HTR-8/SVneo (cell line): Measurements from ENCODE around the gene CROCC2.

Experiments used
- DNase-seq: peaks from one replicate; pipeline ENCODE4 v3.0.0; 2011; ENCODE audit warnings: low spot score, mixed read lengths; ENCODE audit not compliant: insufficient read length
- FAIRE-seq: peaks from 2 replicates; lab custom pipeline; 2011; peaks lifted over from hg19 to GRCh38; lab: Jason Lieb, UNC

CROCC2 gene

DNA sequence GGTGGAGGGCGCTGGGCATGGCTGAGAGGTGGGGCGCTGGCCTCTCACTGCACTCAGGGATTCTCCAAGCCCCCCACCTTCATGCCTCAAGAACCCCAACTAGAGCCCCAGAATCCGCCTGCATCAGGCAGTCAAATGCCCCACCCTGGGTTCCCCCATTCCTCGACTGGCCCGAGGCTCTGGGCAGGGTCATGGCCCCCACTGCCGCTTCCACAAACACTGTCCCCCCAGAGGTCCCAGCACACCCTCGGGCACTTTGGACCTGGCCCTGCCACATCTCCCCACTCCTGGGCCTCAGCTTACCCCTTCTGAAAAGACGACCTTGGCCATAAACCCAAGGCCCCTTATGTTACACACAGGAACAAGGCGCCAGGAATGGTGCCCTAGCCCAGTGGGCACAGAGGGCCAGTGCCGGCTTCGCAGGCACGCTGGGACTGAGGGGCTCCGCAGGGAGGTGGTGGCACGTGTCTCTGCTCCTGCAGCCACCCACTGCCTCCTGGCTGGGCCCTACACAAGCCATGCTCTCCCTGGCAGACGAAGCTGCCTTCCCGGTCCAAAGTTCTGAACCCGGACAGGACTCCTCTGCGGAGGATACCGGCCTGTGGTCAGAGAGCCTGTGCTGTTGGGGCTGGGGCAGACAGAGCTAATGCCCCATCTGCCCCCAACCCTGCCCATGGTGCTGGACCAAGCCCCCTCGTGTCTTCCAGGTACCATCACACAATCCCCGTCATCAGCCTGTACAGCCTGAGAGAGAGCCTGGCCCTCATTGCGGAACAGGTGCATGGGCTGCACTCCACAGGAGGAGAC lies 30.7 kb upstream of the CROCC2 start:
- FAIRE-seq, result no peak
- DNase-seq, result no peak

- DNase-seq (no peak), FAIRE-seq (no peak)
Measured at GRCh38 chr2:240876035-240876474, 30.1 kb upstream of the CROCC2 start.

DNA sequence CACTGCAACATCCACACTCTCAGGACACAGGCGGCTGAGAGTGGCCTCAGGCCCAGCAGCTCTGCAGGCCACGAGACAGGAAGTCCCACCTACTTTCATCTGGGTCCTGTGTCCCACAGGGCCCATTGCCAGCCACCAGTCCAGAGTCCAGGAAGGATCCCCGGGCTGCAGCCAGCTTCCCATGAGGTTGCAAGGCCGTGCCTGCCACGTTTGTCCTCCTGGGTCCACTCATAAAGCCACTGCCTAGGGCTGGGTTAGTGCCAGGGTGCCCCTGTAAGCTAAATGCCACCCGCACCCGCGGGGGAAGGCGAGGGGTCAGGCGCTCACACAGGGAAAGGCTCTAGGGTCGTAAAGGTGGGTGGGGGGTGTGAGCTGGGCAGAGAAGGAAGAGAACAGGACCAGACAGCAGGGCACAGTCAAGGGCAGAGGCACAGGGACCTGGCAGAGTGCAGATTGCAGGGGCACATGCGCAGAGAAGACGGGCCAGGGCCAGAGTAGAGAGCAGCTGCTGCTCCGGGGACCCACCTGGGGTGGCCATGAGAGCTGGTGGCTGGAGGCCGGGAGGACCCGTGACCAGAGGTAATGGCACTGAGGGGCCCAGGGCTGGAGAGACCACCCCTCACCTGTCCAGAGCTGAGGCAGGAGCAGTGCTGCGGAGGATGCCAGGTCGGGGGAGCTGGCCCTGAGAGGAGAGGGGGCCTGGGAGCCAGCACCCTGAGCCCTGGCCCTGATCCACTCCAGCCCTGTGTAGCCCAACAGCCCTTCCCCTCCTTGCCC lies 29.5 kb upstream of the CROCC2 start:
- FAIRE-seq (no peak), DNase-seq (no peak)

DNA sequence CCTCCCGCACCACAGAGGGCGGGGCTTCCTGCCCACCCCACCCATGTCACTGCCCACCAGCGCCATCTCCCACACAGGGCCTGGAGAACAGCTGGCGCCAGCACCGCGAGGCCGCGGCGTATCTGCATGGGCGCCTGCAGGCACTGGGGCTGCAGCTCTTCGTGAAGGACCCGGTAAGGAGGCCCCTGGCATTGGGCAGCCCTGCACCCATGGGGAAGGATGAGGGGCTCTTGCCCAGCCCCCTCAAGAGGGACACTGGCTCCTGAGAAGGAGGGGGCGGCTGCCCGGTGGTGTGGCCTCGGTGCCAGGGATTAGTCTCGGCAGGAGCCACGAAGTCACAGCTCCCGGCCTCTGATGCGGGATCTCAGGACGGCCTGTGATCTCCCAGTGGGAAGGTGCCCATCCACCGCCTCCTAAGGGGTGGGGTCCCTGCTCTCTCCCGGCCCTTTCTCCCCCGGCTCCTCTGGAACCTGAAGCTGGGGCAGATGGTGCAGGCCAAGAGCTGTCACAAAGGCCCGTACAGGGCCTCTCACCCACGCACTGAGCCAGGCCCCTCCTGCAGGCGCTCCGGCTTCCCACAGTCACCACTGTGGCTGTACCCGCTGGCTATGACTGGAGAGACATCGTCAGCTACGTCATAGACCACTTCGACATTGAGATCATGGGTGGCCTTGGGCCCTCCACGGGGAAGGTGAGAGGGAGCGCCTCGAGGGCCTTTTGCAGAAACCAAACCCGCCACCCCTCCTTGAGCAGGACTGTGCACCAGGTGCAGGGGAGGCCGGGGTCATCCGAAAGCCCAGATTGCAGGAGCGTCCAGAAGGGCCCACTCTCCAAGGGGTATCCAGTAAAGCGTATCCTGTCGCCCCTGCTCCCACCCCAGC lies 28.4 kb upstream of the CROCC2 start:
- FAIRE-seq (no peak), DNase-seq (no peak)

GRCh38 chr2:240878341-240878936 lies 27.7 kb upstream of the CROCC2 start:
- FAIRE-seq (no peak), DNase-seq (no peak)

GRCh38 chr2:240879105-240879504 lies 27.0 kb upstream of the CROCC2 start:
- FAIRE-seq, result no peak
- DNase-seq, result no peak

GRCh38 chr2:240881913-240882312 lies 24.2 kb upstream of the CROCC2 start:
- DNase-seq, result no peak
- FAIRE-seq, result no peak

DNA sequence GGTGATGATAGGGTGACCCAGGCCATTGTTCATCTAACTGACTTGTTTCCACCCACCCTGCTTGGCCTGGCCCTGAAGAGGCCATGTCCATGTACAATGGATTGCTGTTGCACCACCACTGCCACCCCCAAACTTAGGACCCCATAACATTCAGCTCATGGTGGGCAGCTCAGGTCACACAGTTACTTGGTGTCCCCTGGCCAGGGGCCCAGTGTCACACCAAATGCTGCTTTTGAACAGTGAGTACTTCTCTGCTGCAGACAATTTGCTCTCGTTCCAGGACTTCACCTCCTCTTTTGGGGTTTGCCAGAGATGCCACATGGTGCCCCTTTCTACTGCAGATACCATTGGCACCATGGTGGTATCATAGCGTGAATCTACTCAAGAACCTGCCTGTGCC lies 21.9 kb upstream of the CROCC2 start:
- DNase-seq (no peak), FAIRE-seq (no peak)

DNA sequence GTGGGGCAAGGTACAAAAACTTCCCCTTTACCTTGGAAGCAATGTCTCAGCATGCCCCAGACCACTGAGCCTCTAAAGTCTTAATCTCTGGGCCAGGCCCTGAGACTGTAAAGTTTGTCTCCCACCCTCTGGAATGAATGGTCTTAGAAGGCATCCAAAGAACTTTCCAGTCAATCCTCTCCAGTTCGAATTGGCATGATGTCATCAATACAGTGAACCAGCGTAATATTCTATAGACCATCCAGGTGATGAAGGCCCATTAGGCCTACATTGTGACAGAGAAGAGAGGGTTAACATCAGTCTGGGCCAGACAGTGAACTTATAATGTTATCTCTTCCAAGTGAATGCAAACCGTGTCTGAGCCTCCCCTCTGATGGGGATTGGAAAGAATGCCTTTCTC lies 21.4 kb upstream of the CROCC2 start:
- DNase-seq (no peak), FAIRE-seq (no peak)

GRCh38 chr2:240885566-240885965 lies 20.6 kb upstream of the CROCC2 start:
- no peak for FAIRE-seq
- DNase-seq, result no peak

DNA sequence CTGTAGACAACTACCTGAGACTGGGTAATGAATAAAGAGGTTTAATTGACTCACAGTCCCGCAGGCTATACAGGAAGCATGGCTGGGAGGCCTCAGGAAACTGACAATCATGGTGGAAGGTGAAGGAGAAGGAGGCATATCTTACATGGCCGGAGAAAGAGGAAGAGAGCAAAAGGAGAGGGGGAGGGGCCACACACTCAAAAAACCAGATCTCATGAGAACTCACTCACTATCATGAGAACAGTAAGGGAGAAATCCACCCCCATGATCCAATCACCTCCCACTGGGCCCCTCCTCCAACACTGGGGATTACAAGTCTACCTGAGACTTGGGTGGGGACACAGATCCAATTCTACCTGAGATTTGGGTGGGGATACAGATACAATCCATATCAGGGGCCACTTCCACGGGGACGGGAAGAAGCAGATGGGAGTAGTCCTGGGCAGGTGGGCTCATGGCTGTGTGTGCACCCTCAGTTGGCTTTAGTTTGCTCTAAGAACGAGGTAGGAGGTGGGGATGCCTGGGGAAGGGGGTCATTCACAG lies 20.0 kb upstream of the CROCC2 start:
- FAIRE-seq, result no peak
- no peak for DNase-seq

- FAIRE-seq, result no peak
- DNase-seq, result no peak
Measured at GRCh38 chr2:240886678-240887609, 19.2 kb upstream of the CROCC2 start.

DNA sequence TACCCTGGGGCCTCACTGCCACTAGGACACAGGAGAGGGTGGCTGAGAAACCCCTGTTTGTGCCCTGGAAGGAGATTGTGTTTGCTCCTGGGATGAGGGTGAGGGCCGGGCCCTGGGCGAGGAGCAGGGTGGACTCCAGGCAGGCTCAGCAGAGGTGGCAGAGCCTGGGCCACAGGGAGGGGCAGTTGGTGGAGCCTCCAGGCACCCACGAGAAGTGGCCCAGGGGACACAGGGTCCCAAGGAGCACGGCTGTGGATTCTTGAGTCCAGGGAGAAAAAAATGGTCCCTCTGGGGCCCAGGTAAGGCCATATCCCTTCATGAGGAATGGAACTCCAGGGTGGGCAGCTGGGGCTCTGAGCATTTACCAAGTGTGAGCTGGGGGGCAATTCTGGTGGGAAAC lies 18.5 kb upstream of the CROCC2 start:
- DNase-seq, result no peak
- no peak for FAIRE-seq

DNA sequence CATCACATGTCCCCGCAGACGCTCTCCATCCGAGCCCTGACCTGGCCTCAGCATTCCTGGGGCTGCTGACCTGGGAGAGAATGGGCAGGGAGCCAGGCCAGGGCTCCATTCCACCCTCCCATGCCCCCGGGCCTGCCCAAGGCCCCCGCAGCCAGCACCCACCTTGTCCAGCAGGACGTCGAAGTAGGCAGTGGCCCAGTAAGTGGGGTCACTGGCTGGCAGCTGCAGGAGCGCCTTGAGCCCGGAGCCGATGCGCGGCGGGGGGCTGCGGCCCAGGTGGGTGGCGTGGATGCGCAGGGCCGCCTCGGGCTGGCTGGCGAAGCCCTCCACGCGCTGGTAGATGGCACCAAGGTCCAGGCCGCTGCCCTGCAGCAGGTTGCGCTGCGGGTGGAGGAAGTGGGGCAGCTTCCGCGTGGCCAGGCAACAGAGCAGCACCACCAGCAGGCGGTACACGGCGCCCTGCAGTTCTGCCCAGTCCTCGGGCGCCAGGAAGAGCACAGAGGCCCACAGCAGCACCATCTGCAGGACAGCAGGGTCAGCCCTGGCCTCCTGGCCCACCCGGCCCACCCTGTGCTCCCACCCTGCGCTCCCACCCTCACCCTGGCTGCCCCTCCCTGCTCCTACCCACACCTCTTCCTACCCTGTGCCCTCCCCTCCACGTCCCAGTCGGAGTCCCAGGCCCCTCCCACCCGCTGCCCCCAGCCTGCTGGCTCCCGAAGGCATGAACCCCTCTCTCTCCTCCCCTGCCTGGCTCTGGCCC lies 17.8 kb upstream of the CROCC2 start:
- DNase-seq (no peak), FAIRE-seq (no peak)

DNA sequence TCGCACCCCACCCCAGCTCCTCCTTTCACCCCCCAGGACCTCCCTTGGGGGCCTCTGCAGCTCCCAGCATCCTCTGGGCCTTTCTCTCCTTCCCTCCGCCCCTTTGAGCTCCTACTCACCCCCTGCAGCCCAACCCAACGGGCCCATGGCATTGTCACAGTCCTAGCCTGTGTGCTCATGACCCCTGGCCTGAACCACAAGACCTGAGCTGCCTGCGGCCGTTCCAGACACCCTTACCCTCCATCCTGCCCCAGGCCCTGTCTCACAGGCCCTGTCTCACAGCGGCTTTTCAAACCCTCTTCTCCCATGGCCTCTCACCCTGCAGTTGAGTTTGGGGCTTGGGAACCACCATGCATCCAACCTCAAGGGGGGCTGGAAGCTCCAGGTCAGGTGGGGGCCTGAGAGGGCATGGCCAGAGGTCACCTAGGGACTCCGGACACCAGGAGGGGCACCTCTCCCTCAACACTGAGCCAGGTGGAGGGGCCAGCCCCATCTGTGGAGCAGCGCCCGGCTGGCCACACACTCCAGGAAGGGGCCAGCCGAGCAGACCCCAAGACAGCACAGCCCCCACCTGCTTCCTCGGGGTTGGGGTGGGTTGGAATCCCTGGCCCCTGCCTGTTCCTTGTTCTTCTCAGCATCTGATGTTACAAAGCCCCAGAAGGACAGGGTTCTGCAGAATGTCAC lies 17.1 kb upstream of the CROCC2 start:
- DNase-seq (no peak), FAIRE-seq (no peak)

GRCh38 chr2:240889601-240890560 lies 16.3 kb upstream of the CROCC2 start:
- FAIRE-seq (no peak), DNase-seq (no peak)

- FAIRE-seq (no peak), DNase-seq (no peak)
Measured at GRCh38 chr2:240890691-240891090, 15.4 kb upstream of the CROCC2 start.
